ENCODE measurements around the gene ATF7. TPM values are rescaled to one million over a fixed set of nuclear protein-coding genes. Genes with fewer than 3 reads are reported as not detected.

Gene ATF7
- total and polyA plus RNA-seq, 2 of the 13 experiments (the other 11 are each of a cell fraction or from before 2014, with no cell fraction given) = 9.6 to 16.2 TPM

DNA sequence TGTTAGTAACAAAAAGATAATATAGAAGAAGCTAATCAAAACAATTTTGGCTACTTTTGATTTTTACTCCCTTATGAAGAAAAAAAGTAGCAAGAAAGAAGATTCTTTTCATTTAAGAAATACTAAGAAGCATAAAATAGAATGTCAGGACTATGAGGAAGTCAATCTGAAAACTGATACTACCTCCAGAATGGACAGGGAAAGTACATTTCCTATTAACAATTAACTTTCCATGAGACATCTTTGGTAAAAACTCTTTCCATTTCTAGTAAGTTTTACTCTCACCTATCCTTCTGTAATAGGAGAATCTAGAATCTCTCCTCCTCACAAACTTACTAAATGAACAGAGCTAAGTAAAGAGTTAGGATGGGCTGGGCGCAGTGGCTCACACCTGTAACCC is 67.6 kb downstream of the ATF7 start (continued):
- TF ChIP-seq ZNF367 (CRISPR knock-in tag; IDR thresholded peaks at IDR 0.05; ENCODE audit: borderline replicate concordance) (no peak), ZFP90 (CRISPR knock-in tag; IDR thresholded peaks at IDR 0.05; ENCODE audit: borderline replicate concordance) (no peak), KLF6 (CRISPR knock-in tag; IDR thresholded peaks at IDR 0.05) (no peak), ZNF430 (CRISPR knock-in tag; IDR thresholded peaks at IDR 0.05) (no peak), POLR2A (IDR thresholded peaks at IDR 0.05; ENCODE audit: insufficient read depth in 1 of 2, low read depth in 2 of 2, low read length in 2 of 2) (no peak), ZMAT3 (CRISPR knock-in tag; conservative IDR thresholded peaks at IDR 0.05) (no peak), NR1H2 (CRISPR knock-in tag; IDR thresholded peaks at IDR 0.05; ENCODE audit: borderline replicate concordance, low read depth) (no peak)
- TF ChIP-seq, protein P1, sequence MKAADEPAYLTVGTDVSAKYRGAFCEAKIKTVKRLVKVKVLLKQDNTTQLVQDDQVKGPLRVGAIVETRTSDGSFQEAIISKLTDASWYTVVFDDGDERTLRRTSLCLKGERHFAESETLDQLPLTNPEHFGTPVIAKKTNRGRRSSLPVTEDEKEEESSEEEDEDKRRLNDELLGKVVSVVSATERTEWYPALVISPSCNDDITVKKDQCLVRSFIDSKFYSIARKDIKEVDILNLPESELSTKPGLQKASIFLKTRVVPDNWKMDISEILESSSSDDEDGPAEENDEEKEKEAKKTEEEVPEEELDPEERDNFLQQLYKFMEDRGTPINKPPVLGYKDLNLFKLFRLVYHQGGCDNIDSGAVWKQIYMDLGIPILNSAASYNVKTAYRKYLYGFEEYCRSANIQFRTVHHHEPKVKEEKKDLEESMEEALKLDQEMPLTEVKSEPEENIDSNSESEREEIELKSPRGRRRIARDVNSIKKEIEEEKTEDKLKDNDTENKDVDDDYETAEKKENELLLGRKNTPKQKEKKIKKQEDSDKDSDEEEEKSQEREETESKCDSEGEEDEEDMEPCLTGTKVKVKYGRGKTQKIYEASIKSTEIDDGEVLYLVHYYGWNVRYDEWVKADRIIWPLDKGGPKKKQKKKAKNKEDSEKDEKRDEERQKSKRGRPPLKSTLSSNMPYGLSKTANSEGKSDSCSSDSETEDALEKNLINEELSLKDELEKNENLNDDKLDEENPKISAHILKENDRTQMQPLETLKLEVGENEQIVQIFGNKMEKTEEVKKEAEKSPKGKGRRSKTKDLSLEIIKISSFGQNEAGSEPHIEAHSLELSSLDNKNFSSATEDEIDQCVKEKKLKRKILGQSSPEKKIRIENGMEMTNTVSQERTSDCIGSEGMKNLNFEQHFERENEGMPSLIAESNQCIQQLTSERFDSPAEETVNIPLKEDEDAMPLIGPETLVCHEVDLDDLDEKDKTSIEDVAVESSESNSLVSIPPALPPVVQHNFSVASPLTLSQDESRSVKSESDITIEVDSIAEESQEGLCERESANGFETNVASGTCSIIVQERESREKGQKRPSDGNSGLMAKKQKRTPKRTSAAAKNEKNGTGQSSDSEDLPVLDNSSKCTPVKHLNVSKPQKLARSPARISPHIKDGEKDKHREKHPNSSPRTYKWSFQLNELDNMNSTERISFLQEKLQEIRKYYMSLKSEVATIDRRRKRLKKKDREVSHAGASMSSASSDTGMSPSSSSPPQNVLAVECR (CRISPR knock-in tag; IDR thresholded peaks at IDR 0.05; ENCODE audit: borderline replicate concordance) = no peak
- TF ChIP-seq, protein P2, sequence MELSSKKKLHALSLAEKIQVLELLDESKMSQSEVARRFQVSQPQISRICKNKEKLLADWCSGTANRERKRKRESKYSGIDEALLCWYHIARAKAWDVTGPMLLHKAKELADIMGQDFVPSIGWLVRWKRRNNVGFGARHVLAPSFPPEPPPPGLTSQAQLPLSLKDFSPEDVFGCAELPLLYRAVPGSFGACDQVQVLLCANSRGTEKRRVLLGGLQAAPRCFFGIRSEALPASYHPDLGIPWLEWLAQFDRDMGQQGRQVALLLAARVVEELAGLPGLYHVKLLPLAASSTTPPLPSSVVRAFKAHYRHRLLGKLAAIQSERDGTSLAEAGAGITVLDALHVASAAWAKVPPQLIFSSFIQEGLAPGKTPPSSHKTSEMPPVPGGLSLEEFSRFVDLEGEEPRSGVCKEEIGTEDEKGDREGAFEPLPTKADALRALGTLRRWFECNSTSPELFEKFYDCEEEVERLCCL (CRISPR knock-in tag; IDR thresholded peaks at IDR 0.05; ENCODE audit: borderline replicate concordance) = no peak

All from HepG2 (cell line).